ENCODE results near the gene CLRN1. TPM values are rescaled to one million over a fixed set of nuclear protein-coding genes. Genes with fewer than 3 reads are reported as not detected.
A peak's percentile ranks its signal among the peaks of the same experiment; 100 is the strongest.
"Not testable (repeated sequence)": the region's sequence is repeated elsewhere in the genome, so short reads cannot be mapped to it uniquely, and the experiment has no call there.

The CLRN1 gene
- total and polyA plus RNA-seq, 4 donors, result 0.24 TPM; not detected in 3

- no peak overlapping the region for H3K27ac ChIP-seq (ENCODE audit: low read depth, low read length)
- H3K4me1 ChIP-seq (ENCODE audit: control insufficient read depth, insufficient read depth, low read length), result no peaks in the 10 kb centered on the region
- H3K27me3 ChIP-seq (ENCODE audit: control insufficient read depth, insufficient read depth, low read length), result no peaks in the 10 kb centered on the region
- H3K36me3 ChIP-seq (ENCODE audit: control insufficient read depth, insufficient read depth, low read length), result no peaks in the 10 kb centered on the region
- peak in 2 of 6 donors; percentile 19 to 43 for DNase-seq (ENCODE audit: low read depth in 4 of 6, low spot score in 6 of 6)
- WGBS (ENCODE audit: insufficient coverage), result 63% methylated on average over 2 of the region's 2 CpGs
- no peaks in the 10 kb centered on the region for H3K9me3 ChIP-seq (ENCODE audit: control insufficient read depth, insufficient read depth, low read length)
- no peak overlapping the region for H3K4me3 ChIP-seq (ENCODE audit: low read depth, low read length)
Observed at GRCh38 chr3:151008699-151009098, 36.2 kb upstream of the CLRN1 start.

- no peaks in the 10 kb centered on the region for H3K9me3 ChIP-seq (ENCODE audit: control insufficient read depth, insufficient read depth, low read length)
- H3K27me3 ChIP-seq (ENCODE audit: control insufficient read depth, insufficient read depth, low read length), result no peaks in the 10 kb centered on the region
- DNase-seq (ENCODE audit: low read depth in 4 of 6, low spot score in 6 of 6), result no peak
- no peak overlapping the region for H3K4me3 ChIP-seq (ENCODE audit: low read depth, low read length)
- H3K36me3 ChIP-seq (ENCODE audit: control insufficient read depth, insufficient read depth, low read length), result no peaks in the 10 kb centered on the region
- 60% methylated on average over 1 of the region's 2 CpGs for WGBS (ENCODE audit: insufficient coverage)
- H3K27ac ChIP-seq (ENCODE audit: low read depth, low read length), result no peak overlapping the region
- no peaks in the 10 kb centered on the region for H3K4me1 ChIP-seq (ENCODE audit: control insufficient read depth, insufficient read depth, low read length)
Observed at GRCh38 chr3:151003768-151004134, 31.2 kb upstream of the CLRN1 start.

GRCh38 chr3:151003029-151003767 lies 30.7 kb upstream of the CLRN1 start:
- DNase-seq (ENCODE audit: low read depth in 4 of 6, low spot score in 6 of 6), result no peak
- H3K4me1 ChIP-seq (ENCODE audit: control insufficient read depth, insufficient read depth, low read length), result no peaks in the 10 kb centered on the region
- 81% methylated on average over 3 of the region's 6 CpGs for WGBS (ENCODE audit: insufficient coverage)
- no peaks in the 10 kb centered on the region for H3K9me3 ChIP-seq (ENCODE audit: control insufficient read depth, insufficient read depth, low read length)
- H3K36me3 ChIP-seq (ENCODE audit: control insufficient read depth, insufficient read depth, low read length), result no peaks in the 10 kb centered on the region
- H3K4me3 ChIP-seq (ENCODE audit: low read depth, low read length), result no peak overlapping the region
- H3K27ac ChIP-seq (ENCODE audit: low read depth, low read length), result no peak overlapping the region
- H3K27me3 ChIP-seq (ENCODE audit: control insufficient read depth, insufficient read depth, low read length), result no peaks in the 10 kb centered on the region

- H3K27me3 ChIP-seq (ENCODE audit: control insufficient read depth, insufficient read depth, low read length), result no peaks in the 10 kb centered on the region
- H3K27ac ChIP-seq (ENCODE audit: low read depth, low read length), result no peak overlapping the region
- H3K36me3 ChIP-seq (ENCODE audit: control insufficient read depth, insufficient read depth, low read length), result no peaks in the 10 kb centered on the region
- H3K4me1 ChIP-seq (ENCODE audit: control insufficient read depth, insufficient read depth, low read length), result no peaks in the 10 kb centered on the region
- DNase-seq (ENCODE audit: low read depth in 4 of 6, low spot score in 6 of 6), result peak in 1 of 6 donors; percentile 9
- H3K9me3 ChIP-seq (ENCODE audit: control insufficient read depth, insufficient read depth, low read length), result no peaks in the 10 kb centered on the region
- WGBS (ENCODE audit: insufficient coverage), result no CpG with 5 or more reads among the region's 5 CpGs
- no peak overlapping the region for H3K4me3 ChIP-seq (ENCODE audit: low read depth, low read length)
Observed at GRCh38 chr3:151002003-151002981, 29.8 kb upstream of the CLRN1 start.

- DNase-seq (ENCODE audit: low read depth in 4 of 6, low spot score in 6 of 6), result no peak
- H3K27me3 ChIP-seq (ENCODE audit: control insufficient read depth, insufficient read depth, low read length), result no peaks in the 10 kb centered on the region
- no CpG with 5 or more reads among the region's 5 CpGs for whole genome bisulfite sequencing (ENCODE audit: insufficient coverage)
- H3K9me3 ChIP-seq (ENCODE audit: control insufficient read depth, insufficient read depth, low read length), result no peaks in the 10 kb centered on the region
- H3K27ac ChIP-seq (ENCODE audit: low read depth, low read length), result no peak overlapping the region
- no peak overlapping the region for H3K4me3 ChIP-seq (ENCODE audit: low read depth, low read length)
- H3K36me3 ChIP-seq (ENCODE audit: control insufficient read depth, insufficient read depth, low read length), result no peaks in the 10 kb centered on the region
- H3K4me1 ChIP-seq (ENCODE audit: control insufficient read depth, insufficient read depth, low read length), result no peaks in the 10 kb centered on the region
Observed at GRCh38 chr3:150998996-150999395, 26.5 kb upstream of the CLRN1 start.

GRCh38 chr3:150996731-150997130 lies 24.2 kb upstream of the CLRN1 start:
- no peak for DNase-seq (ENCODE audit: low read depth in 4 of 6, low spot score in 6 of 6)
- no peak overlapping the region for H3K4me3 ChIP-seq (ENCODE audit: low read depth, low read length)

GRCh38 chr3:150995510-150995909 lies 23.0 kb upstream of the CLRN1 start:
- DNase-seq (ENCODE audit: low read depth in 4 of 6, low spot score in 6 of 6), result no peak
- H3K27ac ChIP-seq (ENCODE audit: low read depth, low read length), result no peak overlapping the region
- H3K27me3 ChIP-seq (ENCODE audit: control insufficient read depth, insufficient read depth, low read length), result no peaks in the 10 kb centered on the region
- H3K9me3 ChIP-seq (ENCODE audit: control insufficient read depth, insufficient read depth, low read length), result peaks cover 1% of the 10 kb centered on the region
- no peaks in the 10 kb centered on the region for H3K4me1 ChIP-seq (ENCODE audit: control insufficient read depth, insufficient read depth, low read length)
- H3K36me3 ChIP-seq (ENCODE audit: control insufficient read depth, insufficient read depth, low read length), result no peaks in the 10 kb centered on the region
- H3K4me3 ChIP-seq (ENCODE audit: low read depth, low read length), result no peak overlapping the region

More at GRCh38 chr3:150996731-150997130, 24.2 kb upstream of the CLRN1 start:
- Histone ChIP-seq H3K9me3 (ENCODE audit: control insufficient read depth, insufficient read depth, low read length) (peaks cover 1% of the 10 kb centered on the region), H3K4me1 (ENCODE audit: control insufficient read depth, insufficient read depth, low read length) (no peaks in the 10 kb centered on the region), H3K36me3 (ENCODE audit: control insufficient read depth, insufficient read depth, low read length) (no peaks in the 10 kb centered on the region), H3K27me3 (ENCODE audit: control insufficient read depth, insufficient read depth, low read length) (no peaks in the 10 kb centered on the region), H3K27ac (ENCODE audit: low read depth, low read length) (no peak overlapping the region)

- Histone ChIP-seq H3K27me3 (ENCODE audit: control insufficient read depth, insufficient read depth, low read length) (no peaks in the 10 kb centered on the region), H3K9me3 (ENCODE audit: control insufficient read depth, insufficient read depth, low read length) (peaks cover 1% of the 10 kb centered on the region), H3K4me1 (ENCODE audit: control insufficient read depth, insufficient read depth, low read length) (no peaks in the 10 kb centered on the region), H3K27ac (ENCODE audit: low read depth, low read length) (no peak overlapping the region), H3K4me3 (ENCODE audit: low read depth, low read length) (no peak overlapping the region), H3K36me3 (ENCODE audit: control insufficient read depth, insufficient read depth, low read length) (no peaks in the 10 kb centered on the region)
- no peak for DNase-seq (ENCODE audit: low read depth in 4 of 6, low spot score in 6 of 6)
- WGBS (ENCODE audit: insufficient coverage), result 78% methylated on average over 2 of the region's 2 CpGs
Observed at GRCh38 chr3:150989208-150989607, 16.7 kb upstream of the CLRN1 start.

- H3K4me1 ChIP-seq (ENCODE audit: control insufficient read depth, insufficient read depth, low read length); H3K27me3 ChIP-seq (ENCODE audit: control insufficient read depth, insufficient read depth, low read length); H3K9me3 ChIP-seq (ENCODE audit: control insufficient read depth, insufficient read depth, low read length); H3K27ac ChIP-seq (ENCODE audit: low read depth, low read length); H3K36me3 ChIP-seq (ENCODE audit: control insufficient read depth, insufficient read depth, low read length); H3K4me3 ChIP-seq (ENCODE audit: low read depth, low read length); DNase-seq (ENCODE audit: low read depth in 4 of 6, low spot score in 6 of 6): not testable (repeated sequence)
- WGBS (ENCODE audit: insufficient coverage), result 100% methylated on average over 1 of the region's 1 CpG
Observed at GRCh38 chr3:150988395-150988794, 15.9 kb upstream of the CLRN1 start.

GRCh38 chr3:150985711-150986110 lies 13.2 kb upstream of the CLRN1 start:
- no peak overlapping the region for H3K27ac ChIP-seq (ENCODE audit: low read depth, low read length)
- no peak for DNase-seq (ENCODE audit: low read depth in 4 of 6, low spot score in 6 of 6)
- no peaks in the 10 kb centered on the region for H3K36me3 ChIP-seq (ENCODE audit: control insufficient read depth, insufficient read depth, low read length)
- no peaks in the 10 kb centered on the region for H3K27me3 ChIP-seq (ENCODE audit: control insufficient read depth, insufficient read depth, low read length)
- H3K4me1 ChIP-seq (ENCODE audit: control insufficient read depth, insufficient read depth, low read length), result no peaks in the 10 kb centered on the region
- no peak overlapping the region for H3K4me3 ChIP-seq (ENCODE audit: low read depth, low read length)
- no peaks in the 10 kb centered on the region for H3K9me3 ChIP-seq (ENCODE audit: control insufficient read depth, insufficient read depth, low read length)

Measured in spinal cord (tissue), 10 donors.